ENCODE data around the gene PRSS58.

- TF ChIP-seq GATA2 (IDR thresholded peaks at IDR 0.05; ENCODE audit: low read depth, low read length) (no peak), GATA3 (IDR thresholded peaks at IDR 0.05; ENCODE audit: low read depth, low read length) (no peak)
These were observed 43.4 kb upstream of the PRSS58 start for GRCh38 chr7:142301299-142301698.

Data from SH-SY5Y (cell line).